Ectodermal cell (in vitro differentiated cells): Measurements from ENCODE around the gene SEC16B. TPM values are rescaled to one million over a fixed set of nuclear protein-coding genes. Genes with fewer than 3 reads are reported as not detected.

Experiments
- H3K27ac ChIP-seq: 2 replicates; pipeline ENCODE4 v1.7.0; 2013; ENCODE audit warnings: mild to moderate bottlenecking, low read depth, low read length; ENCODE audit not compliant: insufficient read depth, poor library complexity, severe bottlenecking
- H3K27me3 ChIP-seq: 2 replicates; pipeline ENCODE4 v1.7.0; 2013; ENCODE audit warnings: mild to moderate bottlenecking, low read length; ENCODE audit not compliant: insufficient read depth, control insufficient read depth, poor library complexity, severe bottlenecking
- H3K36me3 ChIP-seq: one replicate; pipeline ENCODE4 v1.7.0; 2013; ENCODE audit warnings: low read length; ENCODE audit not compliant: control insufficient read depth, insufficient read depth
- H3K4me1 ChIP-seq: one replicate; pipeline ENCODE4 v1.7.0; 2013; ENCODE audit warnings: low read length; ENCODE audit not compliant: control insufficient read depth, insufficient read depth
- H3K4me3 ChIP-seq: 2 replicates; pipeline ENCODE4 v1.7.0; 2013; ENCODE audit warnings: low read depth, low read length, control low read depth; ENCODE audit not compliant: insufficient read depth
- H3K9me3 ChIP-seq: 2 replicates; pipeline ENCODE4 v1.7.0; 2013; ENCODE audit warnings: mild to moderate bottlenecking, low read length, moderate library complexity; ENCODE audit not compliant: control insufficient read depth
- WGBS, 2 experiments: methylation state at CpG; one replicate each; pipeline ENCODE4 v1.1.7; 2013; ENCODE audit warnings: missing lambda C conversion rate in 2 of 2; 5-methylcytosine and 5-hydroxymethylcytosine counted together
- polyA plus RNA-seq, 4 experiments: library from polyadenylated mRNA; stranded (reverse); fragments of 50-300 nt; gene quantifications; one replicate each; pipeline ENCODE4 v1.2.3, GENCODE V29; 2013

The SEC16B gene, protein sequence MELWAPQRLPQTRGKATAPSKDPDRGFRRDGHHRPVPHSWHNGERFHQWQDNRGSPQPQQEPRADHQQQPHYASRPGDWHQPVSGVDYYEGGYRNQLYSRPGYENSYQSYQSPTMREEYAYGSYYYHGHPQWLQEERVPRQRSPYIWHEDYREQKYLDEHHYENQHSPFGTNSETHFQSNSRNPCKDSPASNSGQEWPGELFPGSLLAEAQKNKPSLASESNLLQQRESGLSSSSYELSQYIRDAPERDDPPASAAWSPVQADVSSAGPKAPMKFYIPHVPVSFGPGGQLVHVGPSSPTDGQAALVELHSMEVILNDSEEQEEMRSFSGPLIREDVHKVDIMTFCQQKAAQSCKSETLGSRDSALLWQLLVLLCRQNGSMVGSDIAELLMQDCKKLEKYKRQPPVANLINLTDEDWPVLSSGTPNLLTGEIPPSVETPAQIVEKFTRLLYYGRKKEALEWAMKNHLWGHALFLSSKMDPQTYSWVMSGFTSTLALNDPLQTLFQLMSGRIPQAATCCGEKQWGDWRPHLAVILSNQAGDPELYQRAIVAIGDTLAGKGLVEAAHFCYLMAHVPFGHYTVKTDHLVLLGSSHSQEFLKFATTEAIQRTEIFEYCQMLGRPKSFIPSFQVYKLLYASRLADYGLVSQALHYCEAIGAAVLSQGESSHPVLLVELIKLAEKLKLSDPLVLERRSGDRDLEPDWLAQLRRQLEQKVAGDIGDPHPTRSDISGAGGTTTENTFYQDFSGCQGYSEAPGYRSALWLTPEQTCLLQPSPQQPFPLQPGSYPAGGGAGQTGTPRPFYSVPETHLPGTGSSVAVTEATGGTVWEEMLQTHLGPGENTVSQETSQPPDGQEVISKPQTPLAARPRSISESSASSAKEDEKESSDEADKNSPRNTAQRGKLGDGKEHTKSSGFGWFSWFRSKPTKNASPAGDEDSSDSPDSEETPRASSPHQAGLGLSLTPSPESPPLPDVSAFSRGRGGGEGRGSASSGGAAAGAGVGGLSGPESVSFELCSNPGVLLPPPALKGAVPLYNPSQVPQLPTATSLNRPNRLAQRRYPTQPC
- polyA plus RNA-seq (2013, experiment 1 of 4) = 2.9 TPM
- polyA plus RNA-seq (2013, experiment 2 of 4) = 3.2 TPM
- 2.0 TPM for polyA plus RNA-seq (2013, experiment 3 of 4)
- polyA plus RNA-seq (2013, experiment 4 of 4) = 1.9 TPM

GRCh38 chr1:177969825-177970371, at the start of gene SEC16B:
TSS of gene SEC16B (minus strand) at chr1:177970058. CDS start at chr1:177967981, 2,077 bp downstream.
- 92 to 94% methylated on average over 12 of the region's 12 CpGs for WGBS, 2 experiments
- Histone ChIP-seq H3K27me3 (no peaks in the 10 kb centered on the region), H3K36me3 (no peaks in the 10 kb centered on the region), H3K4me3 (no peak within 1 kb of the TSS), H3K4me1 (no peaks in the 10 kb centered on the region), H3K9me3 (no peaks in the 10 kb centered on the region), H3K27ac (no peak within 1 kb of the TSS)

DNA sequence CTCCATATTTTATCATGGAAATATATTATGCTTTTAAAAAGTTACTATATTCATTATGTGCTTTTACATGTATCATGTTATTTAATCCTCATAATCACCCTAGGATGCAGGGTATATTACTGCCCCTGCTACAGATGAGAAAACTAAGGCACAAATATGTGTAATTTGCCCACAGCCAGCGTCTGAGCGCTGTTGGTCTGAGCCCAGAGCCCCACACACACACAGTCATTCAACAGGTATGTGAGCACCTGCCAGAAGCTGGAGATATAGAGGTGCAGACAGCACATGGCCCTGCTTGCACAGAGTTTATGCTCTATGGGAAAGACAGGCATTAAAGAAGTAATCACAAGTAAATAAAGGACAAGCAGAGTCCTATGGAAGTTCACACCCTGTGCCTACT, 49.8 kb upstream of the SEC16B start:
- no peak overlapping the region for H3K4me3 ChIP-seq
- 93 to 95% methylated on average over 2 of the region's 2 CpGs for WGBS, 2 experiments
- no peaks in the 10 kb centered on the region for H3K27me3 ChIP-seq
- no peaks in the 10 kb centered on the region for H3K36me3 ChIP-seq
- H3K4me1 ChIP-seq = no peaks in the 10 kb centered on the region
- no peak overlapping the region for H3K27ac ChIP-seq
- no peaks in the 10 kb centered on the region for H3K9me3 ChIP-seq

DNA sequence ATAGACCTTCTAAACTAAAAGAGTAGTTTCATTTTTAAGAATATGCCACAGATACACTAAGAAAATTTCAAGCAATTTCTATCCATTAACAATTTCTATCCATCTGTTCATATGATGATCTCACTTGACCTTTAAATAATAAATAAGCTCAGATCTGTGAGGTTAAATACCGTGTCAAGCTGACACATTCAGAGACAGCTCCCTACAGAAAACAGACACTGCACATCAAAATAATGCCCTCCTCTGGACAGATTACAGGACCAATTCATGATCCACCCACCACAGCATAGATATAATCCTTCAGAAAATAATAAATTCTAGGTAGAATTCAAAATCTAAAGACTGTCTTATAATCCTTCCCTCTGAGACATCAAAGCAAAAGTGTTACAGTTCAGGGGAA, 49.4 kb upstream of the SEC16B start:
- Histone ChIP-seq H3K4me1 (no peaks in the 10 kb centered on the region), H3K27me3 (no peaks in the 10 kb centered on the region), H3K9me3 (no peaks in the 10 kb centered on the region), H3K27ac (no peak overlapping the region), H3K4me3 (no peak overlapping the region), H3K36me3 (no peaks in the 10 kb centered on the region)
- WGBS, 2 experiments = 91 to 95% methylated on average over 1 of the region's 1 CpG

DNA sequence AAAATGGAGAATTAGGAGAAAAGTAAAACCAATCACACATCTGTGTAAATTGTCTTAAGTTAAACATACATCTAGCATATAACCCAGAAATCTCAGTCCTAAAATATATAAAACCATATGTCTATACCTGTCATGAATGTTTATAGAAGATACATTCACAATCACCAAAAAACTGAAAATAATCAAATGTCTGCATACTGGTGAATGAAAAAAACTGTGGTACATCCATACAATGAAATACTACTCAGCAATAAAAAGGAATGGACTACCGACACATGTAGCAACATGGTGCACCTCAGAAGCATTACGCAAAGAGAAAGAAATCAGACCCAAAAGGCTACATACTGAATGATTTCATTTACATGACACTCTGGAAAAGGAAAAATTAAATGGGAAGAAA, 47.7 kb upstream of the SEC16B start:
- Histone ChIP-seq H3K4me1 (no peaks in the 10 kb centered on the region), H3K36me3 (no peaks in the 10 kb centered on the region), H3K4me3 (no peak overlapping the region), H3K9me3 (no peaks in the 10 kb centered on the region), H3K27me3 (no peaks in the 10 kb centered on the region), H3K27ac (no peak overlapping the region)
- WGBS, 2 experiments = 97 to 100% methylated on average over 2 of the region's 2 CpGs

GRCh38 chr1:178011864-178012503, 42.1 kb upstream of the SEC16B start:
- Histone ChIP-seq H3K27me3 (no peaks in the 10 kb centered on the region), H3K4me1 (no peaks in the 10 kb centered on the region), H3K36me3 (no peaks in the 10 kb centered on the region), H3K27ac (no peak overlapping the region), H3K9me3 (no peaks in the 10 kb centered on the region), H3K4me3 (no peak overlapping the region)
- WGBS, 2 experiments = 87 to 91% methylated on average over 2 of the region's 2 CpGs

- 60 to 77% methylated on average over 2 of the region's 3 CpGs for WGBS, 2 experiments
- no peaks in the 10 kb centered on the region for H3K27me3 ChIP-seq
- no peaks in the 10 kb centered on the region for H3K9me3 ChIP-seq
- no peak overlapping the region for H3K4me3 ChIP-seq
- H3K27ac ChIP-seq = no peak overlapping the region
- no peaks in the 10 kb centered on the region for H3K36me3 ChIP-seq
- H3K4me1 ChIP-seq = no peaks in the 10 kb centered on the region
Observed at GRCh38 chr1:178011465-178011828, 41.6 kb upstream of the SEC16B start.

GRCh38 chr1:178010674-178011464, 41.0 kb upstream of the SEC16B start:
- Histone ChIP-seq H3K27me3 (no peaks in the 10 kb centered on the region), H3K27ac (no peak overlapping the region), H3K36me3 (no peaks in the 10 kb centered on the region), H3K4me3 (no peak overlapping the region), H3K4me1 (no peaks in the 10 kb centered on the region), H3K9me3 (no peaks in the 10 kb centered on the region)
- WGBS, 2 experiments = 78 to 88% methylated on average over 9 to 10 of the region's 10 CpGs

- Histone ChIP-seq H3K9me3 (no peaks in the 10 kb centered on the region), H3K4me1 (no peaks in the 10 kb centered on the region), H3K27ac (no peak overlapping the region), H3K36me3 (no peaks in the 10 kb centered on the region), H3K27me3 (no peaks in the 10 kb centered on the region), H3K4me3 (no peak overlapping the region)
- 96 to 99% methylated on average over 4 of the region's 4 CpGs for WGBS, 2 experiments
Observed at GRCh38 chr1:178006043-178006442, 36.2 kb upstream of the SEC16B start.

DNA sequence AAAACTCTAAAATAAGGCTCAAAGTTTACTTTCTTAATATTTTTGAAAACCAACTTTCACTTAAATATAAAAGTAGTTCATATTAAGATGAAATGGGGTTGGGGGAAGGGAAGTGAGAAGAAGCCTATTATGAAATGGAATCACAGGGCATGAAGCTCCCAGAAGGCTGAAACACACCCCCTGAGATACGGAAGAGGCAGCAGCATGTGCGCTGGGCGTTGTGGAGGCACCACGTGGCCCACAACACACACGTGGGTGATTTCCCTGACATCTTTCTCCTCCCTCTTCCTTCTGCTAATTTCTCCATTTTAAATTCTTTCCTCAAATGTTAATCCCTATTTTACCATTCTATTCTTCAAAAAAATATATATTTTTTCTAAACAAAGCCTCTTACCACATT, 35.6 kb upstream of the SEC16B start:
- Histone ChIP-seq H3K27ac (no peak overlapping the region), H3K27me3 (no peaks in the 10 kb centered on the region), H3K9me3 (no peaks in the 10 kb centered on the region), H3K36me3 (no peaks in the 10 kb centered on the region), H3K4me1 (no peaks in the 10 kb centered on the region), H3K4me3 (no peak overlapping the region)
- 88 to 91% methylated on average over 5 of the region's 5 CpGs for WGBS, 2 experiments
